8988T (cell line): ENCODE data around the gene DNAJC3.
A peak's percentile ranks its signal among the peaks of the same experiment; 100 is the strongest.
"Not testable (repeated sequence)": the region's sequence is repeated elsewhere in the genome, so short reads cannot be mapped to it uniquely, and the experiment has no call there.

Experiments used
- DNase-seq: peaks from one replicate; pipeline ENCODE4 v3.0.0; 2011

The DNAJC3 gene

DNA sequence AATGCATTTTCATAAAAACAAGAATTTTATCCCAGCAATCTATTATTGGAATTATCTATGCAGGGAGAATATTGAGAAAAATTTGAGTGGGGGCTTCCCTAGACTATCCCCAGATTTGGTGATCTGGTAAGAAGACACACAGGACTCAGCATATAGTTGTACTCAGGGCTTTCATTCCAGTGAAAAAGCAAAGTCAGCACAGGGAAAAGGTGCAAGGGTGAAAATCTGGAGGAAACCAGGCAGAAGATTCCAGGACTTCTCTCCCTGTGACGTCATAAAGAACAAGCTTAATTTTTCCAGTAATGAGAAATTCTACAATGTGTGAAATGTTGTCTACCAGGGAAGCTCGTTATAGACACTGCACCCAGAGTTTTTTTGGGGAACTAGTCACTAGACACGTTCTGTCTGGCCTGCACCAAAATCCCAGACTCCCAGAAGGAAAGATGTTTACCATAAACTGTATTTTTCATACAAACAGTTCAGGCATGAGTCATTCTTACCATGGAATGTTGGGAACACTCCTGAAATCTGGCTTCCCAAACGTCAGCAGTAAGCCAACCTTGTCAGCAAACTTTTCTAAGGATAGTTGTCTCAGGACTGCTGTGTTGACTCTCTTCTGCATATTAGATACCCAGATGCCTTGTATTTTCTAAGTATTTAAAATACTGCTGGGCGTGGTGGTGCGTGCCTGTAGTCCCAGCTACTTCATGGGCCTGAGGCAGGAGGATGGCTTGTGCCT, 107.4 kb downstream of the DNAJC3 start:
- peak; percentile 14 for DNase-seq

DNA sequence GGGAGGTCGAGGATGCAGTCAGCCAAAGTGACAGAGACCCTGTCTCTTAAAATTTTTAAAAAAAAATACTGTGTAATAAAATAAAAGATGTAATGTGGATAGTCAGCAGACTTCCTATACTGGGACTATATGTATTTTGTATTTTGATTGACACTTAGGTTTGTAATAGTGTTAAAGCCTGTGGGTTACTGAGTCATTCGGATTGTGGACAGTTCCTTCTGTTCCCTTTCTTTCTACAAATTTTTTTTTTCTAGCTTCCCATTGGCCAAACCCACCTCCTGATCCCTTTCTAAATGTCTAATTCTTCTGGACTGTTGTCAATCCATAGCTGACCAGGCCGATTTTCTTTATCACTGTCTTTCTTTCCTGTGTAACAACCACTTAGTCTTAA, 108.0 kb downstream of the DNAJC3 start:
- no peak for DNase-seq

DNA sequence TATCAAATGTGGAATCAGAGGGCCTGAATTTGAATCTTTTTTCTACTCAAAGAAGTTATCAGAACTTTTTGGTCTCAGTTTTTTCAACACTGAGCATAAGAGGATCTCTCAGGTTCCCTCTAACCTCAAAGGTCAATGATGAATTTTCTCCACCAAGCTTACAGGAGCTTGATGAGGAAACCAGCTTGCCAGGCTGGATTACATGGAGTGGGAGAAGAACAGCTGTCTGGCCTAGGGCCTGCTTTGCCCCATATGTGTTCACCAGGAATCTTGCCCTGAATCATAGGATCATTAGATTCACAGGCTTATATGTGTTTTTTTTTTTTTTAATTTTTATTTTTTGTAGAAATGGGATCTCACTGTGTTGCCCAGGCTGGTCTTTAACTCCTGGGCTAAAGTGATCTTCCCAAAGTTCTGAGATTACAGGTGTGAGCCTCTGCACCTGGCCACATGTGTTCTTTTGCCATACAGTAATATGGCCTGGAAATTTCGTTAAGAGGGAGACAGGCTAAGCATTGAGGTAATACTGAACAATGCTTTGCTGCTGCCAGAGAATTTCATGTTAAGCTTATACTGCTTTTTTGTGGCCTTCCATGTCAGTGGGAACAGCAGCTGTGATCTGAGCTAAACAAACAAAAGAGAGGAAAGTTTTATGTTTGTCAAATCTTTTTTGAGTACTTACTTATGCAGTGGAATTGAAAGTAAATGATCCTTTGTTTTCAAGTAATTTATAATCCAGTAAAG, 110.6 kb downstream of the DNAJC3 start:
- DNase-seq = no peak

DNA sequence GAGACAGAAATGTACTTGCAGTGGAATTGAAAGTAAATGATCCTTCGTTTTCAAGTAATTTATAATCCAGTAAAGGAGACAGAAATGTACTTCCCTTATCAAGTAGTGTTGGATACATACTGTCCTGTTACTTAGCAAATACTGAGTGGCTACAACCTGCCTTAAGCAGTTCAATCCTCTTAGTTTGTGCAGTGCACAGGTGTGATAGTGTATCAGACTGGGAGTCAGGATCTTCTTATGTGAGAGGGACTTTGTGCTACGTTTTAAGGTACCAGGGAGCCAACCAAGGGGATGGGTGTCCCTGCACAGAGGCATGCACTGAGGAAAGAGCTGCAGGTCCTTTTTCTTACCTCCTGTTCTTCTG, 111.1 kb downstream of the DNAJC3 start:
- DNase-seq = no peak

DNA sequence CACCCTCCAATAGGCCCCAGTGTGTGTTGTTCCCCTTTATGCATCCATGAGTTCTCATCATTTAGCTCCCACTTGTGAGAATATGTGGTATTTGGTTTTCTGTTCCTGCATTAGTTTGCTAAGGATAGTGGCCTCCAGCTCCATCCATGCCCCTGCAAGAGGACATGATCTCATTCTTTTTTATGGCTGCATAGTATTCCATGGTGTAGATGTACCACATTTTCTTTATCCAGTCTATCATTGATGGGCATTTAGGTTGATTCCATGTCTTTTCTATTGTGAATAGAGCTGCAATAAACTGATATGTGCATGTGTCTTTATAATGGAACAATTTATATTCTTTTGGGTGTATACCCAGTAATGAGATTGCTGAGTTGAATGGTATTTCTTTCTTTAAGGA, 112.4 kb downstream of the DNAJC3 start:
- not testable (repeated sequence) for DNase-seq

DNA sequence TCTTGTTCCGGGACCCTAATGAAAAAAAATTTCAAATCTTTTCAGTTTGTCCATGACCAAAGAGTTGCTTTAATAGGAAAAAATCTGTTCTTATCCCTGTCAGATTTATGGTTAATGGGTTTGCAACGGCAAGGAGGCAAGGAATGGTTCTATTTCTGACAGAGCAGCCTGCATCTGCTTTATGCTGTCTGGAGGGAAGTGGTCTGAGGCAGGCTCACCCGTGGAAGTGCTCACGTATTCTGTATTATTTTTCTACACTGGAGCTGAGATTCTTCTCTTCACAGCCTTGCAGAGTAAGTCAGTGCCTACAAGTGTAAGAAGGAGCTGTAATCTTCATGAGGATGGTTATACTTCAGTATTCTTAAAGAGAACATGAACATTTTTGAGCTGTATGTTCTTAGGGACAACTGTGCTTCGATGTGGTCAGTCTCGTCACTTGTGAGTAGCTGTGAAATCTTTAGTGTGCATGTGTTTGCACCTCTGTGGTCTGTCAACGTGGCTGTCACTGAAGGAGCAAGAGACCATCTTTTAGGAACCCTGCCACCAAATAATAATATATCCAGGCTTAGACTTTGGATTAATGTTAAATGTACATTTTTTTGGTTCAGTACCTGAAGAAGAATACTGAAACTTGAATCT, 114.3 kb downstream of the DNAJC3 start:
- DNase-seq = no peak

DNA sequence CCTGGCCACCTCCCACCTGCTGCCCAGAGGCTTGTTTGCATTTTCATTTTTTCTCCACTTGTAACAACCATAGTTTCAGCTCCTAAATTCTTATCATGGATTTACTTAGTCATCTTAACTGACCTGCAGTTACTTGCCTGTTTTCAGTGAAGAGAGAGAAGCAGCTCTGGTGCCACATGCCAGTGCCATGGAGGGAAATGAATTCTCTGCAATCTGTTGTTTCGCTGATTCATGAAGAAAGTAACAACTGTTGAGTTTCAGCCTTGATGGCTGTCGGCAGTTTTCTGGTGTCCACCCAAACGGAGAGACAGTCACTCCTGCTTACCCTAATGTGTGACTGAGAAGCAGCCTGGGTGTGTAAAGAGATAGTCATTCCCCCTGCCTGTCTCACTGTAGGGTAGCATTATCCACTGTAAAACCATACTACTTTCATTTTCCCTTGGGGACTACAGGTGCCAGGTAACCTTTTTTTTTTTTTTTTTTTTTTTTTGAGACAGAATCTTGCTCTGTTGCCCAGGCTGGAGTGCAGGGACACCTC, 116.1 kb downstream of the DNAJC3 start:
- no peak for DNase-seq

DNA sequence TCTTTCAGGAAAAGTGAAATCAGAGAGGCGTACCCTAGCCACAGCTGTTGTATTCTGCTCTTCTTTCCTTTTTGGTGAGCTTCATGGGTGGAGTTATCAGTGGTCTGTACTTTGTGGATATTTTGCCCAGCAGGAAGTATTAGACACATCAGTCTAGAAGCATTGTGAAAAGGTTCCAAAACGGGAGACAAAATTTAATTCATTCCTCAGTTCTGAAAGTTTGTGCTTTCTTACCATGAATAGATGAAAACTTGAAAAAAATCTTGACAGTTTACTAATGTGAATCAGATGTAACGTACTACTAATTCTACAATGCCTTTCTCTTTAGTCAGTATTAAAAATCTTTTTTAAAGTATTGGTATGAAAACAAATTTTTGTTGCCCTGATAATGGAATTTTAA, 116.8 kb downstream of the DNAJC3 start:
- DNase-seq = no peak

DNA sequence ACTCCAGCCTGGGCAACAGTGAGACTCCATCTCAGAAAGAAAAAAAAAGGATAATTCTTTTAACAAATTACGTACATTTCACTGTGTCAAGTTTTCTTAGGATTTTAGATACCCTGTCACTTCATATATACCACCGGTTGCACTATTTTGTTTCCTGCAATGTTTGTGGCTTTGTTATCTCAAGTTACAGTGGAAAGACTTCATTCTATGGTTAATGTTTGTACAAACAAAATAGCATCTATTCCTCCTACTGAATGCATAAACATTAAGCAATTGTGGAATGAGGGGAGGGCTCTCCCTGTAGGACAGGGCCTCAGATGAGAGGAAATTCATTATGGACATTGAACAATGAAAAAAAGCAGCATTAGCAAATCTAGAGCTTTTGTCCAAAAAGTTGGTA, 120.1 kb downstream of the DNAJC3 start:
- no peak for DNase-seq

DNA sequence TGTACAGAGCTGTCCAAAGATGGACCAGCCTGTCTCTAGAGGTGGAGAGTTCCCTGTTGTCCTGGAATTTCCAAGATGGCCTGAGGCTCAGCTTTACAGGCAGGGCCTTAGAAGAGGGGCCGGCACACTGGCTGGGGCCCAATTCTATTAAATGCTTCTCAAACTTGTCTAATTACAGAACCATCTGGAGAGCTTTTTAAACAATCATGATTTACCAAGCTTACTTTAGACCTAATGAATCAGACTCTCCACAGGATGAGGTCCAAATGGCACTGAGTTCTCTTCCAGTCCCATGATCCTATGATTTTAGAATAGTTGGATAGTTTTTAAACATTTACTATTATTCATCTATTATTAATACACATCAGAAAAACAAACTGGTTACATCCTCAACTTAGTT, 123.5 kb downstream of the DNAJC3 start:
- DNase-seq = no peak

DNA sequence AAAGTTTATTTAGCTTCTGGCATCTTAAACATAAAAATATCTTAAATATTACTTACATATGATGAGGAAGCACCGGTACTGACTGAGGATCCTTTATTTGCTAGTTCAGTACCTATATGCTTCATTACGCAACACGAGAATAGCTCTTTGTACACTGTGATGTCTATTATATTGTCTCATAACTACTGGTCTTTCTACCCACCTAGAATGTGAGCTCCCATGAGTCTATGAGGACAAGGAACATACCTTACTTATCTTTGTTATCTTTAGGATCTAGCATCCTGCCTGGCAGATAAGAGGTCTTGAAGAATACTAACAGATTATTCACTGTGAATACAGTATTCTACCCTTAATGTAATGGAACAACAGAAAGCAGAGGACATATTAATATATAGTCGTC, 124.9 kb downstream of the DNAJC3 start:
- DNase-seq = no peak

DNA sequence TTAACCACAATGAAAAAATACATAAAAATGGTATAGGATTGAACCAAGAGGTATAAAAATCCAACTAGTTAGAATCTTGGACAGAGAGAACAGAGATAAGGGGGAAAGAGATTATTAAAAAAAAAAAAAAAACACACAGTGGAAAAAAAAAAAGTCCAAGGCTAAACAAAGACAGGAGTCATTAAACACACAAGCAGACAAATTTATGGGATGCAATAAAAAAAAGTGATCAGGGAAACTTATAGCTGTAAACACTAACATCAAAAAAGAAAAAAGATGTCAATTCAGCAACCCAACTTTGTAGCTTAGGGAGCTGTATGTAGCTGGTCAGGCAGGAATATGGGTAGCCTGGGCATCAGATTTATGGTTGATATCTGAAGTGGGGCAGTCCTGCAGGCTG, 129.0 kb downstream of the DNAJC3 start:
- DNase-seq = no peak

DNA sequence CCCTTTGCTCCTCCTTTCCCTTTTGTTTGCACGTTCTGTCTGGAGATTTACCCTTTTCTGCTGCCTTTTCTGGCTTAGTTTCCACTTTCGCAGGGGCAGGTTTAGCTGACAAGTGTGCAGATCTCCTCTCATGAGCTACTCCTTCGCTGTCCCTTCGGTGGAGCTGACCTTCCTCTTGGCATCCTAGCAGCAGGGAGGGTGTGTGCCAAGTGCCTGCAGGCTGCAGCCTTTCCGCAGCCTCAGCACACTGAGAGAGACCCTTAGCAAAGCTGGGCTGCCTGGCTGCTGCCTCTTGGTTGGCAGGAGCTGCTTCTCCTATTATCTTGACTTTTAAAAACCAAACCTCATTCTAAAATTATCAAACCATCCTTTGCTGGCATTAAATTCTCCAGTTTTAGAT, 132.5 kb downstream of the DNAJC3 start:
- no peak for DNase-seq

DNA sequence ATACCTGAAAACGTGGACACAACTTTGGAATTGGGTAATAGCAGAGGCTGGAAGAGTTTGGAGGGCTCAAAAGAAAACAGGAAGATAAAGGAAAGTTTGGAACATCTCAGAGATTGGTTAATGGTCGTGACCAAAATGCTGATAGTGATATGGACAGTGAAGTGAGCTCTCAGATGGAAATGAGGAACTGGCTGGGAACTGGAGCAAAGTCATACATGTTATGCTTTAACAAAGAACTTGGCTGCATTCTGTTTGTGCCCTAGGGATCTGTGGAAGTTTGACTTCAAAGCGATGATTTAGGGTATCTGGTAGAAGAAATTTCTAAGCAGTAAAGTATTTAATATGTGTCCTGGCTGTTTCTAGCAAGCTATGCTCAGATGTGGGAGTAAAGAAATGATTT, 136.2 kb downstream of the DNAJC3 start:
- DNase-seq = no peak

DNA sequence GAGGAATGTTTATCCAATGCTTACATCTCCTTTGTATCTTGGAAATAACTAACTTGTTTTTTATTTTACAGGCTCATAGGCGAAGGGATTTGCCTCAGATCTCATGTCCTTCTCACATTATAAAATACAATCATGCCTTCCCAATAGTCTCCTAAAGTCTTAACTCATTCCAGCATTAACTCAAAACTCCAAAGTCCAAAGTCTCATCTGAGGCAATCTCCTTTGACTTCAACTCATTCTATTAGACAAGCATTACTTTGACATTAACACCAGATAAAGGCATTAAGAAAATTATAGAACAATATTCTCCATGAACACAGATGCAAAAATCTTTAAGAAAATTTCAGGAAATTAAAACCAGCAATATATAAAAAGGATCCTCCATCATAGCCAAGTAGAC, 137.6 kb downstream of the DNAJC3 start:
- DNase-seq = no peak

DNA sequence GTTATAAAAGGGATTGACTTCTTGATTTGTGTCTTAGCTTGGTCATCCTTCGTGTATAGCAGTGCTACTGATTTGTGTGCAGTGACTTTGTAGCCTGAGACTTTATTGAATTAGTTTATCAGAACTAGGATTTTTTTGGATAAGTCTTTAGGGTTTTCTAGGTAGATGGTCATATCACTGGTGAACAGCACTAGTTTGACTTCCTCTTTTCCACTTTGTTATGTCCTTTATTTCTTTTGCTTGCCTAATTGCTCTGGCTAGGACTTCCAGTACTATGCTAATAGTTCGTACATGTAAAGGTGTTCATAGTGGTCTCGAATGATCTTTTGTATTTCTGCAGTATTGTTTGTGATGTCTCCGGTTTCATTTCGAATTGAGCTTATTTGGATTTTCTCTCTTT, 145.4 kb downstream of the DNAJC3 start:
- DNase-seq = no peak

DNA sequence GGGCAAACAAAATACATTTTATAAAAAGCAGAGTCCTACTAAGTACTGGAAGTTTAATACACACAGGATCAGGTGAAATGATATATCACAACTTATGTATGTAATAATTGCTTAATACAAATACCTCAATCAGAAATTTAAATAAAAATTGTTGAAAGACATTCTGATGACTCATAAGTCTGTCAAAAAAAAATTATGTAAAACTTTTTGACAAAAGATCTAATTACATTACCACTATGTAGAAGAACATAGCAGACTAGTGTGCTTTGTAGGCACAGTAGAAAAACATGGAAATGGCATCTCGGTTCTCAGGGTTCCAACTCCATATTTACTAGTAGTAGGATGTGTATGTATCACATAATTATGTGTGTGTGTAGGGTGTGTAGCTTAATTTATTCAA, 156.2 kb downstream of the DNAJC3 start:
- no peak for DNase-seq

DNA sequence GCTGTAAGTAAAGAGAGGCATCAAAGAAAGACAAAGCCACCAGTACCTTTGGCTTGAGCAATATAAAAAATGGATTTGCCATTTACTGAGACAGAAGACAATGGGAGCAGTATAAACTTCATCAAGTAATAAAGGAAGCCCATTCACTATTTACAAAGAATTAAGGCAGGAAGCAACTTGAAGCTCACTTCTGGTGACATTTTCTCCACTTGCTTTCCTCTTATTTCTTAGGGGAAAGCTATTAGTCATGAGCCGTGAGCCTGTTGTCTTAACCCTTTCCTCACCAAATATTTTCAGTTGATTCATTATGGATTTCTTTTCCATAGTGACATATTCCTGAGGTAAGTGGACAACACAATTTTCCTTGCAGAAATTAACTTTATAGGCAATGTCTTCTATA, 156.8 kb downstream of the DNAJC3 start:
- DNase-seq = no peak

DNA sequence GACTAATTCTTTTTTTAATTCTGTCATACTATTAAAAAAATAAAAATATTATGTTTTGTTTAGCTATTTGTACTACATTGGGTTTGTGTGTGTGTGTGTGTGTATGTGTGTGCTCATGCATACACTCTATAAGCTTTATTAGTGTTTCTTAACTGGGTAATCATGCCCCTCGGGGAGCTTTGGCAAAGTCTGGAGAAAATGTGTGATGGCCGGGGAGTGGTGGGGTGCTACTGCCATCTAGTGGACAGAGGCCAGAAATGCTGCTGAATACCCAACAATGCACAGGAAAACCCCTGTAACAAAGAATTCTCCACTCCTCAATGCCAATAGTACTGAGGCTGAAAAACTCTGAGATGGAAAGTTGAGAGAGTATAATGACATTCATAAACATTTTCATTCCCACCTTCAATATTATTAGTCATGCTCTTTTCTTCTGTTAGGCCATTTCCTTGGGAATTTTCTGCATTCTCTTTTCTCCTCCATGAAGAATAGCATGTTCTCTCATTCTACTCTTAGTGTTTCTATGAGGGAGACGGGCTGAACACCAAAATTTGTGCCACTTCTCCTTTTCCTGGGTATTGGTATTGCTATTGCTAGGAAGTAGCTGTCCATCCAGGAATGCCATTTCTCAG, 157.3 kb downstream of the DNAJC3 start:
- DNase-seq = no peak

DNA sequence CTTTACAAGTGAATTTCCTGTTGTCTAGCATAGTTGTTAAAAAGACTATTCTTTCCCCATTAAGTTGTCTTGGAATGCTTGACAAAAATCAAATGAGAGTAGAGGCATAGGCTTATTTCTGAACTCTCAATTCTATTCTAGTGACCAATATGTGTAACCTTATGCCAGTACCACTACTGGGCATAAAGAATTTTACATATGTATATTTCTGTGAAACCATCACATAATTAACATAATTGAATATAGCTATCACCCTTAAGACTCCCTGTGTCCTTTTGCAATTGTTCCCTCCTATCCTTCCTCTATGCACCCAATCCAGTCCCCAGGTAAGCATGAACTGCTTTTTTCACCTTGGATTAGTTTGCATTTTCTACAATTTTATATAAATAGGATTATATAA, 165.0 kb downstream of the DNAJC3 start:
- no peak for DNase-seq

DNA sequence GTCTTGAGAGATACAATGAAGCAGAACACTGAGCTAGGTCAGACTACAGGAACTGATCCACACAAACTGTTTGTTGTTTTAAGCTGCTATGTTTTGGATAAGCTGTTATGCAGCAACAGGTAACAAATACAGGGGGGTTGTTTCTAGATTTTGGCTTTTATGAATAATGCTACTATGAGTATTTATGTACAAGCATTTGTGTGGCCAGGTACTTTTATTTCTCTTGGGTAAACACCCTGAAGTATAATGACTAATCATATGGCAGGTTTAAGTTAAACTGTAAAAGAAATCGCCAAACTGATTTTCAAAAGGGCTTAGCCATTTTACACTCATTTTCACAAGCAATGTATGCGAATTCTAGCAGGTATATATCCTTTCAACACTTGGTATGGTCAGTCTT, 166.0 kb downstream of the DNAJC3 start:
- no peak for DNase-seq
